Karpas-422 (cell line): ENCODE results near the gene CEPT1. TPM values are rescaled to one million over a fixed set of nuclear protein-coding genes. Genes with fewer than 3 reads are reported as not detected.
A peak's percentile ranks its signal among the peaks of the same experiment; 100 is the strongest.

Source experiments
- DNase-seq: peaks from one replicate; pipeline ENCODE4 v3.0.0-alpha.2; 2015
- H2AFZ ChIP-seq: fragments of 200-600 bp; sonication (generic); 2 replicates; pipeline ENCODE4 v1.6.1; 2014; ENCODE audit warnings: antibody characterized with exemption, low read length, mixed read lengths
- H3K27ac ChIP-seq: fragments of 200-600 bp; sonication (generic); 2 replicates; pipeline ENCODE4 v1.5.1; 2014; ENCODE audit warnings: mild to moderate bottlenecking, low read length, moderate library complexity
- H3K27me3 ChIP-seq: fragments of 200-600 bp; sonication (generic); 2 replicates; pipeline ENCODE4 v1.6.1; 2014; ENCODE audit warnings: low read length, mixed read lengths
- H3K36me3 ChIP-seq: fragments of 200-600 bp; sonication (generic); 2 replicates; pipeline ENCODE4 v1.6.1; 2014; ENCODE audit warnings: low read length, mixed read lengths; ENCODE audit not compliant: insufficient read depth
- H3K4me1 ChIP-seq: fragments of 200-600 bp; sonication (generic); 2 replicates; pipeline ENCODE4 v1.6.1; 2014; ENCODE audit warnings: mild to moderate bottlenecking, low read length, mixed read lengths
- H3K4me2 ChIP-seq: fragments of 200-600 bp; sonication (generic); 2 replicates; pipeline ENCODE4 v1.6.1; 2014; ENCODE audit warnings: low read length, low read depth, mild to moderate bottlenecking; ENCODE audit not compliant: poor library complexity, severe bottlenecking
- H3K4me3 ChIP-seq: fragments of 200-600 bp; sonication (generic); 2 replicates; pipeline ENCODE4 v1.5.1; 2014; ENCODE audit warnings: mild to moderate bottlenecking, antibody characterized with exemption, low read length, mixed read lengths
- H3K79me2 ChIP-seq: fragments of 200-600 bp; sonication (generic); 2 replicates; pipeline ENCODE4 v1.6.1; 2014; ENCODE audit warnings: mild to moderate bottlenecking, low read length, mixed read lengths
- H3K9ac ChIP-seq: fragments of 200-600 bp; sonication (generic); 2 replicates; pipeline ENCODE4 v1.6.0; 2014; ENCODE audit warnings: low read length
- H3K9me2 ChIP-seq: fragments of 200-600 bp; sonication (generic), shearing (Covaris generic); replicated peaks from 2 replicates; pipeline ENCODE4 v1.6.0; 2014; ENCODE audit warnings: mild to moderate bottlenecking, low read length, moderate library complexity; ENCODE audit not compliant: insufficient read depth
- H3K9me3 ChIP-seq: fragments of 300-700, 200-600 bp; sonication (generic); 2 replicates; pipeline ENCODE4 v1.6.1; 2014; ENCODE audit warnings: low read length, mixed read lengths
- H4K20me1 ChIP-seq: fragments of 200-600 bp; sonication (generic); 2 replicates; pipeline ENCODE4 v1.6.1; 2014; ENCODE audit warnings: mild to moderate bottlenecking, antibody characterized with exemption, low read length, low read depth; ENCODE audit not compliant: insufficient read depth
- total RNA-seq: library from RNA; depleted of rRNA; stranded (reverse); fragments of >200 nt; shearing (Covaris generic); gene quantifications from 2 replicates; pipeline ENCODE4 v1.2.3, GENCODE V29; 2014; ENCODE audit warnings: low replicate concordance

CEPT1 gene
- total RNA-seq, 1 experiment from 2014 or later = 136 TPM

DNA sequence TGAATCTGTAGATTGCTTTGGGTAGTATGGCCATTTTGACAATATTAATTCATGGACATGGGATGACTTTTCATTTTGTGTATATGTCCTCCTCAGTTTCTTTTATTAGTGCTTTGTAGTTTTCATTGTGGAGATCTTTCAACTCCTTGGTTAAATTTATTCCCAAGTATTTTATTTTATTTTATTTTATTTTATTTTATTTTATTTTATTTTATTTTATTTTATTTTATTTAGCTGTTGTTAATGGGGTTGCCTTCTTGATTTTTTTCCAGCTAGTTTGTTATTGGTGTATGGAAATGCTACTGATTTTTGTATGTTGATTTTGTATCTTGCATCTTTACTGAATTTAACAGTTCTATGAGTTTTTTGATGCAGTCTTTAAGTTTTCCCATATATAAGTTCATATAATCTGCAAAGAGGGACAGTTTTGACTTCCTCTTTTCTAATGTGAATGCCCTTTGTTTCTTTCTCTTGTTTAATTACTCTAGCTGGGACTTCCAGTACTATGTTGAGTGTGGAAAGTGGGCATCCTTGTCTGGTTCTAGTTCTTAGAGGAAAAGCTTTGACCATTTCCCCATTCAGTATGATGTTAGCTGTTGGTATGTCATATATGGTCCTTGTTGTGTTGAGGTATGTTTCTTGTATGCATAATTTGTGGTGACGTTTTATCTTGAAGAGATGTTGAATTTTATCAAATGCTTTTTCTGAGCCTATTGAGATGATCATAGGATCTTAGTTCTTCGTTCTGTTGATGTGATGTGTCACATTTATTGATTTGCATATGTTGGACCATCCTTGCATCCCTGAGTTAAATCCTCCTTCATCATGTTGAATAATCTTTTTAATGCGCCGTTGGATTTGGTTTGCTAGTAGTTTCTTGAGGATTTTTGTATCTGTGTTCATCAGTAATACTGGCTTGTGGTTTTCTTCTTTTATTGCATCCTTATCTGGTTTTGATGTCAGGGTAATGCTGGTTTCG lies 14.3 kb downstream of the CEPT1 start:
- no peak overlapping the region for H3K27ac ChIP-seq
- peaks cover 95% of the 10 kb centered on the region for H3K79me2 ChIP-seq
- peaks cover 77% of the 10 kb centered on the region for H3K36me3 ChIP-seq
- peaks cover 6% of the 10 kb centered on the region; the same call in 1 of the 2 replicates for H4K20me1 ChIP-seq
- no peaks in the 10 kb centered on the region for H3K9me2 ChIP-seq
- peaks cover 31% of the 10 kb centered on the region for H3K4me1 ChIP-seq
- no peak overlapping the region for H3K4me3 ChIP-seq
- H3K27me3 ChIP-seq = no peaks in the 10 kb centered on the region
- H3K9me3 ChIP-seq = no peaks in the 10 kb centered on the region
- H2AFZ ChIP-seq = no peak overlapping the region
- H3K4me2 ChIP-seq = no peak overlapping the region
- no peak overlapping the region for H3K9ac ChIP-seq
- no peak for DNase-seq

DNA sequence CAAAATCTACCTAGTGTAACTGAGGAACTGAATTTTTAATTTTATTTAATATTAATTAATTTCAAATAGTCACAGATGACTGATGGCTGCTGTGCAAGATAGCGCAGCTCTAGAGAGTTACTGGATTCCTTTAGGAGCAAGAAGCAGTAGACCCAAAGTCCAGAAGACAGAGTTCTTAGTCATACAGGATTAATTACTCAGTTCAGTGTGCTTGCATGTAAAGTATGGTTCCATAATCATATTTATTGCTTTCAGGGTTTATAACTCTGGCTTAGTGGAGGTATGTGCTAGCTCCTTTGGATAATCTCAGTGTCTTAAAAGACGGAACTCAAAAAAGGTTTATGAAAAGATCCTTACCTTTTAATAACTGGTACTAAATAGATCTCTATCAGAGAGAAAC lies 17.4 kb downstream of the CEPT1 start:
- Histone ChIP-seq H3K79me2 (peaks cover 95% of the 10 kb centered on the region), H3K4me3 (no peak overlapping the region), H3K4me2 (no peak overlapping the region), H3K9ac (no peak overlapping the region), H3K36me3 (peaks cover 76% of the 10 kb centered on the region), H3K27me3 (no peaks in the 10 kb centered on the region), H3K9me2 (no peaks in the 10 kb centered on the region), H3K4me1 (peaks cover 24% of the 10 kb centered on the region), H2AFZ (no peak overlapping the region), H4K20me1 (peaks cover 6% of the 10 kb centered on the region; the same call in 1 of the 2 replicates), H3K27ac (no peak overlapping the region), H3K9me3 (no peaks in the 10 kb centered on the region)
- DNase-seq = no peak

DNA sequence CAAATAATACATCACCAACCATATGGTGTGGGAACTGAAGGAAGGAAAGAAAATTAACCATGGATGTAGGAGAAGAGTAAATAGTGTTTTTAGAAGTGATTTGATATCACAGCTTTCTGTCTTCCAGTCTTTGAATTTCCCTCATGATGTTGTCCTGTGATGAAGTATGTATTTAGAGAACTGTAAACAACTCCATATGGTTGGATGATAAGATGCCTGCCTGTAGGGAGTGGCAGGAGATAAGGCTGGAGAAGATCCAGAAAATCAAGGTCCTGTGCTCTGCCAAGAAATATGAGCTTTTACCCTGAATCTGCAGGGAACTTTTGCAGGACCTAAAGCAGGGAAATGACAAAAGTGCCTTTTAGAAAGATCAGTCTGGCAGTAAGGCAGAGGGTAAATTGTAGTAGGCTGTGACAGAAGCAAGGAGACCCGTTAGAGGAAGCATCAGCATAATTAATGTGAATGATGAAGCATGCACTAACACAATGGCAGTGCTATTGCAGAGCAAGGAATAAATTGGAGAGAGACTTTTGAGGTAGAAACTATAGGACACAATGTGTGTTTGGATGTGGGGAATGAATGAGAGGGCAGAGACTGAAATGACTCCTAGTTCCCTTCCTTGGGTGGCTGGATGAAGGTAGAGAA lies 21.9 kb downstream of the CEPT1 start:
- Histone ChIP-seq H4K20me1 (peaks cover 3% of the 10 kb centered on the region; the same call in 1 of the 2 replicates), H3K4me1 (peaks cover 16% of the 10 kb centered on the region), H2AFZ (no peak overlapping the region), H3K79me2 (peaks cover 87% of the 10 kb centered on the region), H3K27me3 (no peaks in the 10 kb centered on the region), H3K9me2 (no peaks in the 10 kb centered on the region), H3K9ac (no peak overlapping the region), H3K36me3 (peaks cover 62% of the 10 kb centered on the region), H3K27ac (peak overlapping the region; percentile 41), H3K4me3 (no peak overlapping the region), H3K4me2 (no peak overlapping the region), H3K9me3 (no peaks in the 10 kb centered on the region)
- no peak for DNase-seq

DNA sequence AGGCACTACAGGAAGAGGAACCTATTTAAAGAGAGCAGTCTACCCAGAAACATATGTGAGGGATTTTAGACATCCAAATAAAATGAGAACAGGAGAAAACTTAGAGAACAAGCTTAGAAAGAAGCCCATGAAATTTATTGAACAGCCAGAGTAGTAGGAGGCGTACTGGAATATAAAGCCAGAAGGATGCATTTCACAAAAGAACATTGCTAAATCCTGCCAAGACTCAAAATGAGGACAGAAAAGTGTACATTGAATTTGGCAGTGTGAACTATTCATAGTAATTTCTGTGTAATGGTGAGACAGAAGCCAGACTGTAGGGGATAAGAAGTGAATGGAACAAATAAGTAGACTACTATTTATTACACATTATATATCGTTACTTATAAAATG lies 22.5 kb downstream of the CEPT1 start:
- H3K4me3 ChIP-seq = no peak overlapping the region
- no peak overlapping the region for H3K4me2 ChIP-seq
- no peak overlapping the region for H3K9ac ChIP-seq
- H3K27me3 ChIP-seq = no peaks in the 10 kb centered on the region
- no peaks in the 10 kb centered on the region for H3K9me2 ChIP-seq
- no peak for DNase-seq
- peak overlapping the region; percentile 41; the same call in 1 of the 2 replicates for H3K27ac ChIP-seq
- H3K79me2 ChIP-seq = peaks cover 87% of the 10 kb centered on the region
- H3K9me3 ChIP-seq = no peaks in the 10 kb centered on the region
- H3K36me3 ChIP-seq = peaks cover 62% of the 10 kb centered on the region
- H3K4me1 ChIP-seq = peaks cover 16% of the 10 kb centered on the region
- H2AFZ ChIP-seq = no peak overlapping the region
- no peaks in the 10 kb centered on the region for H4K20me1 ChIP-seq

DNA sequence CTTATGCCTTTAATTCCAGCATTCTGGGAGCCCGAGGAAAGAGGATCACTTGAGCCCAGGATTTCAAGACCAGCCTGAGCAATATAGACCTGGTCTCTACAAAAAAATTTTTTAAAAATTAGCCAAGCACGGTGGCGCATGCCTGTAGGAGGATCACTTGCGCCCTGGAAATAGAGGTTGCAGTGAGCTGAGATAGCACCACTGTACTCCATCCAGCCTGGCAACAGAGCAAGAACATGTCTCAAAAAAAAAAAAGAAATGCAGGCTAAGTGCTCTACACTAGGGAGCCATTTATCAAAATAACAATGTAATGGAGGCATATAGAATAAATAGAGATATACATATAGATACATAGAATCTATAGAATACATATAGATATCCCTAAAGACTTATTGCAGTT lies 23.3 kb downstream of the CEPT1 start:
- no peaks in the 10 kb centered on the region for H4K20me1 ChIP-seq
- peak overlapping the region; percentile 2; the same call in 1 of the 2 replicates for H3K27ac ChIP-seq
- H2AFZ ChIP-seq = no peak overlapping the region
- no peak overlapping the region for H3K4me3 ChIP-seq
- no peak for DNase-seq
- no peaks in the 10 kb centered on the region for H3K9me2 ChIP-seq
- no peaks in the 10 kb centered on the region for H3K9me3 ChIP-seq
- peaks cover 66% of the 10 kb centered on the region for H3K36me3 ChIP-seq
- no peak overlapping the region for H3K9ac ChIP-seq
- peaks cover 16% of the 10 kb centered on the region for H3K4me1 ChIP-seq
- H3K4me2 ChIP-seq = no peak overlapping the region
- H3K27me3 ChIP-seq = no peaks in the 10 kb centered on the region
- peaks cover 88% of the 10 kb centered on the region for H3K79me2 ChIP-seq

DNA sequence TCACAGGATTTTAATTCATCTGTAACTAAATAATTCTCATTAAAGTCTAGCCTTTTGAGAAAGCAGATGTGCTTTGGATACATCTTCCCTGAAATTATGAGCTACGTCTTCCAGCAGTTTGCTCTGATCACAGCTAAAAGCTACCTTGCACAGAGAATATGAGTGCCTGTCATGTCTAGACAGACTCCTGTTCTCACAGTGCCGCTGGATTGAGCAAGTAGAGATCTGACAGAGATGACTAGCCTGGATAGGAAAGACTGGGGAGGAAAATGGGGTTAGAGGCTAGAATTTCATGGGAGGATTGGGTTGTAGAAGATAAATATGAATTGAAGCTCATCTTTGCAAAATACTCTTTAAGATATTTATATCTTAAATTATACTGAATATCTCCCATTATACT lies 24.1 kb downstream of the CEPT1 start:
- Histone ChIP-seq H3K27me3 (no peaks in the 10 kb centered on the region), H3K27ac (no peak overlapping the region), H2AFZ (no peak overlapping the region), H3K79me2 (peaks cover 90% of the 10 kb centered on the region), H3K36me3 (peaks cover 71% of the 10 kb centered on the region), H3K4me2 (no peak overlapping the region), H3K9me3 (no peaks in the 10 kb centered on the region), H3K4me1 (peaks cover 22% of the 10 kb centered on the region), H3K9me2 (no peaks in the 10 kb centered on the region), H3K9ac (no peak overlapping the region), H4K20me1 (no peaks in the 10 kb centered on the region), H3K4me3 (no peak overlapping the region)
- DNase-seq = no peak

DNA sequence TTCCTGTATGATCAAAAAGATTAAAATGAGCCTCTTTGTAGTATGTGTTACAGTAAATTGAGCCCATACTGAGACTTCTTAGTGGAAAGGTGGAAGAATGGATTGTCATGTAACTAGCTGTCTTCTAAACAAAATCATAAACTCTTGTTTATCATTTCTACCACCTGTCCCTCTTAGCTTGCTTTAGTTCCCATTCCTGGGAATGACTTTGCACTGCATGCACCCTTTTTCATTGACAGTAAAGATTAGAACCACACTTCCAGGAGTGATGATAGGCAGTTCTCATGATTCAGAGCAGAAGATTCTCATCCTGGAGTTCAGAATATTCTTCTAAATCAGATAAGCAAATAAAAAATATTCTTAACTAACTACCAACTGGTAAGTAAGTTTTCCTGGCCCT lies 32.4 kb downstream of the CEPT1 start:
- no peak overlapping the region for H3K4me3 ChIP-seq
- peaks cover 74% of the 10 kb centered on the region for H3K4me1 ChIP-seq
- no peaks in the 10 kb centered on the region for H3K9me2 ChIP-seq
- no peaks in the 10 kb centered on the region for H3K9me3 ChIP-seq
- no peak overlapping the region for H3K9ac ChIP-seq
- no peak overlapping the region for H2AFZ ChIP-seq
- H3K4me2 ChIP-seq = no peak overlapping the region
- no peaks in the 10 kb centered on the region for H3K27me3 ChIP-seq
- DNase-seq = no peak
- H3K27ac ChIP-seq = peak overlapping the region; percentile 49; the same call in 1 of the 2 replicates
- H4K20me1 ChIP-seq = no peaks in the 10 kb centered on the region
- H3K36me3 ChIP-seq = peaks cover 80% of the 10 kb centered on the region
- H3K79me2 ChIP-seq = peaks cover 85% of the 10 kb centered on the region

DNA sequence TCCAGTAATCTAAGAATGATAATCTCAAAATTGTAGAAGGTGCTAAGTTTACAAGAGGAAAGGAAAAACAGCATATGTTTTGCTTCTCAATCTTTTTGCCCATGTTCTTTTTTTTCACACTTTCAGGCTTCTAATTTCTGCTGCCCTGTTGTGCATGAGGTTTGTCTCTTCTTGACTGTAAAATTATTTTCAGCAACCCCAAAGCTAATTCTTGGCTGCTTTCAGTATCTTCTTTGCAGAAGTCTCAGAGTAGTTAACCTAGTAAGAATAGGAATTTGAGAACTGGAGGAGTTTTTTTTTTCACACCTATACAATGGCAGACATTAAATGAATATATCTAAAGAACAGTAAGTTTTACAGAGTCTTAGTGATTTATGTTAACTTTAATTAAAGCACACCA lies 34.0 kb downstream of the CEPT1 start:
- no peak overlapping the region for H2AFZ ChIP-seq
- no peaks in the 10 kb centered on the region for H3K9me3 ChIP-seq
- no peak overlapping the region for H3K4me2 ChIP-seq
- H3K27ac ChIP-seq = peak overlapping the region; percentile 49
- peaks cover 74% of the 10 kb centered on the region for H3K79me2 ChIP-seq
- DNase-seq = no peak
- no peak overlapping the region for H3K9ac ChIP-seq
- H3K4me3 ChIP-seq = no peak overlapping the region
- peaks cover 68% of the 10 kb centered on the region for H3K4me1 ChIP-seq
- H3K36me3 ChIP-seq = peaks cover 77% of the 10 kb centered on the region
- H4K20me1 ChIP-seq = no peaks in the 10 kb centered on the region
- H3K27me3 ChIP-seq = no peaks in the 10 kb centered on the region
- H3K9me2 ChIP-seq = no peaks in the 10 kb centered on the region
